ENCODE results near the gene NOG. TPM values are rescaled to one million over a fixed set of nuclear protein-coding genes. Genes with fewer than 3 reads are reported as not detected.

The NOG gene
- total RNA-seq, result under 1 TPM in 2 of 6 experiments, not detected in 4; 0.11 to 0.29 TPM
- long read RNA-seq, result 0 reads

DNA sequence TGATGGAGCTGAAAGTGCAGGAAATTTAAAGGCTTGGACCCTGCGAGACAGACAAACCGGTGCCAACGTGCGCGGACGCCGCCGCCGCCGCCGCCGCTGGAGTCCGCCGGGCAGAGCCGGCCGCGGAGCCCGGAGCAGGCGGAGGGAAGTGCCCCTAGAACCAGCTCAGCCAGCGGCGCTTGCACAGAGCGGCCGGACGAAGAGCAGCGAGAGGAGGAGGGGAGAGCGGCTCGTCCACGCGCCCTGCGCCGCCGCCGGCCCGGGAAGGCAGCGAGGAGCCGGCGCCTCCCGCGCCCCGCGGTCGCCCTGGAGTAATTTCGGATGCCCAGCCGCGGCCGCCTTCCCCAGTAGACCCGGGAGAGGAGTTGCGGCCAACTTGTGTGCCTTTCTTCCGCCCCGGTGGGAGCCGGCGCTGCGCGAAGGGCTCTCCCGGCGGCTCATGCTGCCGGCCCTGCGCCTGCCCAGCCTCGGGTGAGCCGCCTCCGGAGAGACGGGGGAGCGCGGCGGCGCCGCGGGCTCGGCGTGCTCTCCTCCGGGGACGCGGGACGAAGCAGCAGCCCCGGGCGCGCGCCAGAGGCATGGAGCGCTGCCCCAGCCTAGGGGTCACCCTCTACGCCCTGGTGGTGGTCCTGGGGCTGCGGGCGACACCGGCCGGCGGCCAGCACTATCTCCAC is at the start of gene NOG:
NOG (plus strand) TSS at position 54 of the 674 bp plus-strand sequence; CDS start at position 579, 525 bp downstream.
- intact Hi-C loops (cut with DNase I), result loop anchor here (5.0 to 10.0 kb wide), 2 partner anchors 121 to 124 kb away; no protein-coding TSS in a partner anchor
- DNase-seq (peak; percentile 62 to 77 (median 72)), ATAC-seq (peak; percentile 71 to 84 (median 80))
- Histone ChIP-seq H3K9me3 (no peaks in the 10 kb centered on the region), H3K4me1 (peaks cover 0 to 30% (median 7%) of the 10 kb centered on the region in 4 donors), H3K27ac (peak within 1 kb of the TSS in 1 of 3 donors; percentile 18), H3K27me3 (peaks cover 0 to 16% of the 10 kb centered on the region in 2 donors), H3K4me3 (peak within 1 kb of the TSS; percentile 39 to 58 (median 44)), H3K36me3 (no peaks in the 10 kb centered on the region)
- WGBS (ENCODE audit: insufficient coverage, low coverage, low lambda C conversion rate, missing lambda C conversion rate), result 0% methylated on average over 19 of the region's 85 CpGs
- TF ChIP-seq, protein P1, sequence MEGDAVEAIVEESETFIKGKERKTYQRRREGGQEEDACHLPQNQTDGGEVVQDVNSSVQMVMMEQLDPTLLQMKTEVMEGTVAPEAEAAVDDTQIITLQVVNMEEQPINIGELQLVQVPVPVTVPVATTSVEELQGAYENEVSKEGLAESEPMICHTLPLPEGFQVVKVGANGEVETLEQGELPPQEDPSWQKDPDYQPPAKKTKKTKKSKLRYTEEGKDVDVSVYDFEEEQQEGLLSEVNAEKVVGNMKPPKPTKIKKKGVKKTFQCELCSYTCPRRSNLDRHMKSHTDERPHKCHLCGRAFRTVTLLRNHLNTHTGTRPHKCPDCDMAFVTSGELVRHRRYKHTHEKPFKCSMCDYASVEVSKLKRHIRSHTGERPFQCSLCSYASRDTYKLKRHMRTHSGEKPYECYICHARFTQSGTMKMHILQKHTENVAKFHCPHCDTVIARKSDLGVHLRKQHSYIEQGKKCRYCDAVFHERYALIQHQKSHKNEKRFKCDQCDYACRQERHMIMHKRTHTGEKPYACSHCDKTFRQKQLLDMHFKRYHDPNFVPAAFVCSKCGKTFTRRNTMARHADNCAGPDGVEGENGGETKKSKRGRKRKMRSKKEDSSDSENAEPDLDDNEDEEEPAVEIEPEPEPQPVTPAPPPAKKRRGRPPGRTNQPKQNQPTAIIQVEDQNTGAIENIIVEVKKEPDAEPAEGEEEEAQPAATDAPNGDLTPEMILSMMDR (IDR thresholded peaks at IDR 0.05), result no peak
- TF ChIP-seq POLR2A (IDR thresholded peaks at IDR 0.05), result no peak

DNA sequence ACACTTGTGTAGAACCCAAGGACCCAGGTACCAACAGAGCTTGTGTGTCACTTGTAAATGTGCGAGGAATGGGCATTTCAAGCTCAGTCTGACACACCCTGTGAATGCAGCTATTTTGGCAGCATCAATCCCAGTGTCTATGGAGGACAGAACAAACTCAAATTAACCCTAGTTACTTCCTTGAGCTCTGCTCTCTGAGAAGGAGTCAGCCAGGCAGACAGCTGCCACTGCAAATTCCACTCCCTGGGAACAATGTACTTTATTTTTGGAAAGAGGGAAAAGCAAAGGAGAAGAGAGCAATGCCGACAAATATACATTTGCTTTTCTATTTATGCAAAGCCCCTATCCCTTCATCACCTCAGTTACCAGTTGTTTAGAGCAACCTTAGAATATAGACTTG is 48.4 kb upstream of the NOG start:
- H3K4me1 ChIP-seq, result no peaks in the 10 kb centered on the region
- 26% methylated on average over 2 of the region's 2 CpGs for WGBS (ENCODE audit: insufficient coverage, low coverage, low lambda C conversion rate, missing lambda C conversion rate)

DNA sequence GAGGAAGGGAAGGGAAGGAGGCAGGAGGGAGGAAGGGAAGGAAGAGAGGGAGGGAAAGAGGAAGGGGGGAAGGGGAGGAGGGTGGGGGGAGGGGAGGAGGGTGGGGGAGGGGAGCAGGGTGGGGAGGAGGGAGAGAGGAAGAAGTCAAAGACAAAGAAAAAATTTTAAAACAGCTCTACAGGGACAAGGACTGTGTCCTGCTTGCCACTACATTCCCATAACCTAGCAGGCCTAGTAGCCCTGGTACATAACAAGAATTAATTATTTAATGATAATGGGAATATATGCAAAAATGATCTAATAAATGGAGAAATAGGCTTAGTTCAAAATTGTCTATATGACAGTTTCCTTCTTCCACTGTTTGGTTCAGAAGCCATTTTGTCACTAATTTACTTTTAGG is 47.6 kb upstream of the NOG start:
- intact Hi-C loops (cut with DNase I), result no loop called here
- no peaks in the 10 kb centered on the region for H3K36me3 ChIP-seq
- no peaks in the 10 kb centered on the region for H3K9me3 ChIP-seq
- H3K4me1 ChIP-seq, result no peaks in the 10 kb centered on the region
- no peaks in the 10 kb centered on the region for H3K27me3 ChIP-seq
- ATAC-seq, result no peak
- TF ChIP-seq, protein P1 (IDR thresholded peaks at IDR 0.05), result no peak
- TF ChIP-seq POLR2A (IDR thresholded peaks at IDR 0.05), result no peak
- no peak overlapping the region for H3K27ac ChIP-seq
- H3K4me3 ChIP-seq, result no peak overlapping the region
- no peak for DNase-seq

More for the DNA sequence above, 48.4 kb upstream of the NOG start:
- intact Hi-C loops (cut with DNase I), result no loop called here
- no peak for ATAC-seq
- no peak overlapping the region for H3K27ac ChIP-seq
- H3K36me3 ChIP-seq, result no peaks in the 10 kb centered on the region
- H3K9me3 ChIP-seq, result no peaks in the 10 kb centered on the region
- H3K27me3 ChIP-seq, result no peaks in the 10 kb centered on the region
- no peak overlapping the region for H3K4me3 ChIP-seq
- TF ChIP-seq POLR2A (IDR thresholded peaks at IDR 0.05), result no peak
- TF ChIP-seq, protein P1 (IDR thresholded peaks at IDR 0.05), result no peak
- no peak for DNase-seq

DNA sequence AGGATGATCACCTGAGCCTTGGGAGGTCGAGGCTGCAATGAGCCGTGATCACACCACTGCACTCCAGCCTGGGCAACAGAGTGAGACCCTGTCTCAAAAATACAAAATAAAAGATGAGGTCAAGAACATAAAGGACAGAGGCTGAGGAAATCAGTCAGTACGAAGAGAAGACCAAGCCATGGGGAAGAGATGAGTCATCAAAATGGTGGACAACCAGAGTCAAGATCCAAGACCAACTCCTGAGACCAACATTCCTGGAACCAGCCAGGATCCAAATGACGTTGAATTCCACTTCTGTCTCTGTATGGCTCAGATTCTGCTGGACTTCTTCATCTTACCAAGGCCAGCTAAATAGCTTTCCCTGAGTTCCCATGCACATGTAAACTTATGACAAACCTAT is 44.8 kb upstream of the NOG start:
- 61% methylated on average over 4 of the region's 4 CpGs for WGBS (ENCODE audit: insufficient coverage, low coverage, low lambda C conversion rate, missing lambda C conversion rate)
- no peak for DNase-seq
- Histone ChIP-seq H3K27me3 (no peaks in the 10 kb centered on the region), H3K4me3 (no peak overlapping the region), H3K4me1 (no peaks in the 10 kb centered on the region), H3K9me3 (no peaks in the 10 kb centered on the region), H3K27ac (no peak overlapping the region), H3K36me3 (no peaks in the 10 kb centered on the region)
- ATAC-seq, result no peak
- TF ChIP-seq, protein P1 (IDR thresholded peaks at IDR 0.05), result no peak
- TF ChIP-seq POLR2A (IDR thresholded peaks at IDR 0.05), result no peak
- intact Hi-C loops (cut with DNase I), result no loop called here
